GM19455 (cell line): ENCODE data around the gene ATP11A.
"Not testable (repeated sequence)": the region's sequence is repeated elsewhere in the genome, so short reads cannot be mapped to it uniquely, and the experiment has no call there.

ENCODE experiments used
- ATAC-seq: cut with Tn5 transposase; IDR thresholded peaks from one replicate; pipeline ENCODE4 v1.9.1; 2021; ENCODE audit not compliant: unreplicated experiment

The ATP11A gene

DNA sequence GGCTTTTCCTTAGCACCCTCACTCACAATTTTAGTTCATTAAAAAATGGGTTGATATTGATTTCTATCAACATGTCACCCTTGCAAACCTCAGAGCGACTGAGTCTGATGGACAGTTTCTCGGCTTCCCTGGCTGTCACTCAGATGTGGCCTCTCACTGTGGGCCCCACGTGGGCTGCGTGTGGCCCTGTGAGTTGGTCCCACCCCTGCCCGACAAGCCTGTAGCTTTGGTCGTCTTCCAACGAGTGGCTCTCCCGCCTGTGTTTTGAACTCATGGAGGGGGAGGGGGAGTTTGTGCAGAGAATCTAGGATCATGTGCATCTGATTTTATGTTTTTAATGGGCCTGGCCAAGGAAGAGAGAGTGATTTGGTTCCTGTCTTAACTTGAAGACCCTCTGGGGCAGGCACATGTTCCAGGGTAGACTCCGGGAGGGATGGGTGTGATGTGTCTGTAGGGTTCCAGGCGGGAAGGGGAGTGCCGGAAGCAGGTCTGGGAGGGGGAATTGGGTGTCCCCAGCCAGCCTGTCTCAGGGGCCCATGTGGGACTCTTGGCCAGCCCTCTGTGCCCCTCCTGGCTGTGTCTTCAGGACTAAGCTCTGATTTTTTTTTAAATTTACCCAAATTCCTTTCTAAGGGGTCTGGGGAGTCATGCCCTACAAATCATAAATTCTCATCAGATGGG is 18.9 kb downstream of the ATP11A start:
- no peak for ATAC-seq

GRCh38 chr13:112709316-112709715 is 19.5 kb downstream of the ATP11A start:
- not testable (repeated sequence) for ATAC-seq

- no peak for ATAC-seq
These were observed 20.3 kb downstream of the ATP11A start for GRCh38 chr13:112709825-112710783.

DNA sequence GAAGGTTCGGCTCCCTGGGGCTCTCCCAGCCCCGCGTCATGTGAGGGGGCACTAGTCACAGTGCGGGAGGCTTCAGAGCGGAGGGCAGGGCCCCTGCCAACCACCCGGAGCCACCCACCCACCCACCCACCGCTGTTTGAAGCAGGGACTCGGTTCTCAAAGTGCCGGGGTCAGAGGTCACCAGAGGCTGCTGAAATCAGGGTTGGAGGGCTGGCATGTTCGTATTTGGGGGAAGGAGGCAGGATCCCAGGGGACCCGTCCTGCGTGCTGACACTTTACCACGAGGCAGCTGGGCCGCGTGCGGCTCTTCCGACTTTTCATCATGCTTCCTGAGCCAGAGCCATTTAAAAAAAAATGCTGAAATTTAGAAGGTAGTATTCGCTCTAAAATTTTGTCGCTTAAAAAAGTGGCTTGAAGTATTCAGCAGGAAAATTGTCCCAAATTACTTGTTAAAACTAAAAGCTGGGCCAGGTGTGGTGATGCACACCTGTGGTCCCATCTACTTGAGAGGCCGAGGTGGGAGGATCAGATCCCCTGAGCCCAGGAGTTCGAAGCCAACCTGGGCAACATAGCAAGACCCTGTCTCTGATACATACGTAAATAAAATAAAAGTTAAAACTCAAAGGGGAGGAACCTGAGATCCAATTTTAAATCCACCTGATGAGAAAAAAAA is 21.2 kb downstream of the ATP11A start:
- no peak for ATAC-seq

- peak; percentile 53 for ATAC-seq
These were observed 21.9 kb downstream of the ATP11A start for GRCh38 chr13:112711528-112712265.

GRCh38 chr13:112712451-112713207 is 22.8 kb downstream of the ATP11A start:
- no peak for ATAC-seq

DNA sequence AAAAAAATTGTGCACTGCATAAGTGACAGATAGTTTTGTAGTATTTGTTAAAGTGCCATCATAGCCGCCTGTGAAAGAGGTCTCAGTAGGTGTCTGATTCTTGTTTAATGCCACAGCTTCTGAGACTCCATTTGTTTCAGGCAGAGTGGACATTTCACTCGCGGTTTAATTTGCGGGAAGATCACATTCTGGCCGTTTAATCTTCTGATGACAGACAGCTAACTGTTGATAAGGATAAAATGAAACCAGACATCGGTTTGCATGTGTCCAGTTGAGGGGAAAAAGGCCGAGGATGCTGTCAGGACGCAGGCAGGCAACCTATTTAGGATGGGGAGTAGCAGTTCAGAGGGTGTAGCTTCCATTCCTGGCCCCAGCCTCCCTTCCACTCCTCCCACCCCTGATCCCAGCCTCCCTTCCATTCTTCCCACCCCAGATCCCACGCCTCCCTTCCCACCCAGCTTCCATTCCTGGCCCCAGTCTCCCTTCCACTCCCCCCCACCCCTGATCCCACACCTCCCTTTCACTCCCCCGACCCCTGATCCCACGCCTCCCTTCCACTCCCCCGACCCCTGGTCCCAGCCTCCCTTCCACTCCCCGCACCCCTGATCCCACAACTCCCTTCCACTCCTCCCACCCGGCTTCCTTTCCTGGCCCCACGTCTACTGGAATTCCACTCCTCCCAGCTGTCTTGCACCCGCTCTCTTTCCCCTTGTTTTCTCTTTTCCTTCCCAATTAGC is 23.8 kb downstream of the ATP11A start:
- no peak for ATAC-seq

GRCh38 chr13:112714376-112715174 is 24.7 kb downstream of the ATP11A start:
- ATAC-seq: no peak

DNA sequence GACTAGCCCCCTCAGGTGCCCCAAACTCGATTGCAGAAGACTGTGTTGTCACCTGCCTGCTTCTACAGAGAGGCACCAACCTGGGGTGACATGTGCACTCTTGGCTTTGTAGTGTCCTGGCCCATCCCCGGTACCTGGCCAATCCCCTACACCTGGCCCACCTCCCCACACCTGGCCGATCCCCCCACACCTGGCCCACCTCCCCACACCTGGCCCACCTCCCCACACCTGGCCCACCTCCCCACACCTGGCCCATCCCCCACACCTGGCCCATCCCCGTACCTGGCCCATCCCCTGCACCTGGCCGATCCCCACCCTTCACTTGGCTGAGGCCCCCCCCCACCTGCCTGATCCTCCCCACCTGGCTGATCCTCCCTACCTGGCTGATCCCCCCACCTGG is 25.4 kb downstream of the ATP11A start:
- ATAC-seq: no peak

- no peak for ATAC-seq
These were observed 26.1 kb downstream of the ATP11A start for GRCh38 chr13:112715715-112716460.

- ATAC-seq: no peak
These were observed 26.6 kb downstream of the ATP11A start for GRCh38 chr13:112716461-112716820.

GRCh38 chr13:112716841-112717520 is 27.1 kb downstream of the ATP11A start:
- no peak for ATAC-seq

DNA sequence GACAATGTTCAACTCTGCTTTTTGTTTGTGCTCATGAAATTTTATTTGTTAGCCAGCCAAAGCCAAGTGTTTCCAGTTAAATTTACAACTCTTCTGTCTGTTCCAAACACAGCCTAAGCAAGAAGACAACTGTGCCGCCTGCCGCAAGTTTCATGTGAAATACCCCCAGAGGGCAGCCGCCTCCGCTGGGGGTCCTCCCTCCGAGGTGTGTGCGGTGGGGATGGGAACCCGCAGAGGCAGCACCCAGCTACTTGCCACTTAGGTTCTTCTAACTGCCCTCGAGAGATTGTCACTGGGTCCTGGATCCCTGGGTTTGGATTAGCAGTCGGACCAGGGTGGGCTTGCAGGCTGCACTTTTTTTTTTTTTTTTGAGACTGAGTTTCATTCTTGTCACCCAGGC is 28.5 kb downstream of the ATP11A start:
- no peak for ATAC-seq

GRCh38 chr13:112719016-112719415 is 29.2 kb downstream of the ATP11A start:
- no peak for ATAC-seq

- ATAC-seq: no peak
These were observed 29.7 kb downstream of the ATP11A start for GRCh38 chr13:112719556-112719955.

DNA sequence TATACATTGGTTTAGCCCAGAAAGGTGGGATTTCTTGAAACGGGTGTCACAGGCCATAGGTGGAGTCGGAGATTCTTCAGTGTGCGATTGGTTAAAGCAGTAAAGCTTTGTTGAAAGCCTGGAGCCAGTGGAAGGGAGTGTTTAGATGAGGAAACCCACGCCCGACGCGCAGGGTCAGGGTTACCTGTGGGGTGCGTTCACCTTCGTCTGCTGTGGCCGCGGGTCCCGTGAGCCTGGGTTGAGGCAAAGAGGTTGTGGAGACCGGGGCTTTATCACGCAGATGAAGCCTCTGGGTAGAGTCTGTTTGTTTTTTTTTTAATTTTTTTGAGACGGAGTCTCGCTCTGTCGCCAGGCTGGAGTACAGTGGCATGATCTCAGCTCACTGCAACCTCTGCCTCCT is 30.4 kb downstream of the ATP11A start:
- ATAC-seq: no peak

- ATAC-seq: no peak
These were observed 31.0 kb downstream of the ATP11A start for GRCh38 chr13:112720814-112721197.
